ENCODE results near the gene DNAH9.

DNA sequence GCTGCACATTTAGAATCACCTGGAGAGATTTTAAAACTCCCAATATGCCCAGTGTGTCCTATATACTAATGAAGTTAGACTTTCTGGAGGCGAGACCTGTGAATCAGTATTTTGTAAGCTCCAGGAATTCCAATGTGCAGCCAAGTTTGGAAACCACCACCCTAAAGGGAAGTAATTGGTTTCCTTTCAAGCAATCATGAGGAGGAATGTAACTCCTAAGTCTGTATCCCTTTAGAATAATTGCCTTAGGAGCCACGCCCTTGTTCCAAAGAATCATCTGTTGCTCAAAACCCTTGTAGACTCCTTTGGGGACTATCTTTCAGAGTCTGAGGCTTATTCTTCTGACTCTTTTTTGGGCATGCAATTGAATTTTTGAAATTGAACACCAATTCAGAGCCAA, 84.4 kb downstream of the DNAH9 start:
- TF ChIP-seq POLR2A (IDR thresholded peaks at IDR 0.05) (no peak), EP300 (IDR thresholded peaks at IDR 0.05; ENCODE audit: low read depth) (no peak), POLR2AphosphoS5 (IDR thresholded peaks at IDR 0.05) (no peak)
- TF ChIP-seq, protein P1, sequence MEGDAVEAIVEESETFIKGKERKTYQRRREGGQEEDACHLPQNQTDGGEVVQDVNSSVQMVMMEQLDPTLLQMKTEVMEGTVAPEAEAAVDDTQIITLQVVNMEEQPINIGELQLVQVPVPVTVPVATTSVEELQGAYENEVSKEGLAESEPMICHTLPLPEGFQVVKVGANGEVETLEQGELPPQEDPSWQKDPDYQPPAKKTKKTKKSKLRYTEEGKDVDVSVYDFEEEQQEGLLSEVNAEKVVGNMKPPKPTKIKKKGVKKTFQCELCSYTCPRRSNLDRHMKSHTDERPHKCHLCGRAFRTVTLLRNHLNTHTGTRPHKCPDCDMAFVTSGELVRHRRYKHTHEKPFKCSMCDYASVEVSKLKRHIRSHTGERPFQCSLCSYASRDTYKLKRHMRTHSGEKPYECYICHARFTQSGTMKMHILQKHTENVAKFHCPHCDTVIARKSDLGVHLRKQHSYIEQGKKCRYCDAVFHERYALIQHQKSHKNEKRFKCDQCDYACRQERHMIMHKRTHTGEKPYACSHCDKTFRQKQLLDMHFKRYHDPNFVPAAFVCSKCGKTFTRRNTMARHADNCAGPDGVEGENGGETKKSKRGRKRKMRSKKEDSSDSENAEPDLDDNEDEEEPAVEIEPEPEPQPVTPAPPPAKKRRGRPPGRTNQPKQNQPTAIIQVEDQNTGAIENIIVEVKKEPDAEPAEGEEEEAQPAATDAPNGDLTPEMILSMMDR (IDR thresholded peaks at IDR 0.05), result no peak
